NCI-H2196 (cell line): ENCODE measurements around the gene OBI1.

ENCODE experiments used
- DNase-seq: peaks from one replicate; lab custom pipeline; 2025; ENCODE audit not compliant: unreplicated experiment; lab: John Stamatoyannopoulos, UW

Gene OBI1

DNA sequence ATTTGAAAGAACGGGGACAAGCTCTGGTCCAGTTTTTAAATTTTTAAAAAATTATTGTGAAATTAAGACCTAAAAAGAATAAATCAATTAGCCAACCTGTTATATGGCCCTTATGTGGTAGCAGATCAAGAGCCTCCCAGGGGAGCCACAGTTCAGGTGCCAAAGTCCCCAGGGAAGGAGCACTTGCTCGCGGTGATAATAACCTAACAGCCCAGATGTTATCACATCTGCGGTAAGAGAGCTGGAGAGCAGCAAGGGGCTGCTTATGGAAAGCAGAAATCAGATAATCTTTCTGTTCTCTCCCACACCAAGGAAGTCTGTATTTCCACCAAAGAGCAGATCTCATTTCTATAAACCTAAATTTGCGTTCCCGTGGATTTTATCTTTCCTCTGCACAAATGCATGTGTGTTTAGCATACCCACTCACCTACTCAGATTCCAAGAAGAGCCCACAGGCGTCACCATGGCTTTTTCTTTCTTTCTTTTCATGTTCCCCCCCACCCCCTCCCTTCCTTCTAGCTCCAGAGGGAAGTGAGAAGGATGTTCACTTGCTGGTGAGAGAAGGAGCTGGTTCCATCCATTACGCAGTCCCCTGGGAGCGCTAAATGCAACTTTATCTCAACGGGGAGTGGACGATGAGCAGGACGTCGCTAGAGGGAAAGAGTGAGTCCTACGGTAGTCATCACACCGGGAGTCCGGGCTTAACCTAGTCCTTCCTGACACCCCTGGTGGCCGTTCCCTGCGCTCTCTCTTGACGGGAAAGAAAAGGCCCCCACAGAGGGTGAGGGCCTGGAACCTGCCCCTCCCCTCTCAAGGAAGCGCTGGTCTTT is 54.0 kb downstream of the OBI1 start:
- DNase-seq, result no peak

DNA sequence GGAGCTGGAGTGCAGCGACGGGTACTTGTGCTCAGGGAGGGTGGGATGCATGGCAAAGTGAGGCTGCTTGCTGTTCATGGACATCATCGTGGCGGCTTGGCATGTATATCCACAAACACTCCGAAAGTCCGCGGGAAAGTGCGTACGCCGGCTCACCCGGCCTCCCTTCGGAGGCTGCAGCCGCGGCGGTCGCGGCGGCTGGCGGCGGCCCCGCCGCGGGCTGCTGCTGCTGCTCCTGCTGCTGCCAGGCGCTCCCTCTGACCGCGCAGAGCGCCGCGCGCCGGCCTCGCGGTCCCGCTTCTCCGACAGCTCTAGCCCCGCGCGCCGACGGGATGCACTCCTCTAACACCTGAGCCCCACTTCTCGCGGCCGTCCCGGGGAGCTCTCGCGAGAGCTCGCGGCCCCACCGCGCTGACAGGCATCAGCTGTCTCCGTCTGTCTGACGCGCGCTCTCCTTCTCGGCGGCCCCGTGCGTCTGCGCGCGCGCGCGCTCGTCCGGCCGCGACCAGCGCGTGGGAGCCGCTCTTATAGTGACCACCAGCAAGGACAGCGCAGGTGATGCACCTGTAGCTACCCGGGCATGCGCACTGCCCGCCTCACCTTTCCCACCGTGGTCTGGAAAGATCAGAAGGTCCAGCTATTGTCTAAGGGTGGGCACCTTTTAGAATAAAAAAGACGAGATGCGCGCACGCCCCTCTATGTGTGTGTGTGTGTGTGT is 55.6 kb downstream of the OBI1 start, which contains the start of gene POU4F1:
Gene POU4F1, minus strand, starts transcription at position 313 of the 718 bp plus-strand sequence. Its CDS starts 226 bp downstream, at position 87.
- peak; percentile 67 for DNase-seq

DNA sequence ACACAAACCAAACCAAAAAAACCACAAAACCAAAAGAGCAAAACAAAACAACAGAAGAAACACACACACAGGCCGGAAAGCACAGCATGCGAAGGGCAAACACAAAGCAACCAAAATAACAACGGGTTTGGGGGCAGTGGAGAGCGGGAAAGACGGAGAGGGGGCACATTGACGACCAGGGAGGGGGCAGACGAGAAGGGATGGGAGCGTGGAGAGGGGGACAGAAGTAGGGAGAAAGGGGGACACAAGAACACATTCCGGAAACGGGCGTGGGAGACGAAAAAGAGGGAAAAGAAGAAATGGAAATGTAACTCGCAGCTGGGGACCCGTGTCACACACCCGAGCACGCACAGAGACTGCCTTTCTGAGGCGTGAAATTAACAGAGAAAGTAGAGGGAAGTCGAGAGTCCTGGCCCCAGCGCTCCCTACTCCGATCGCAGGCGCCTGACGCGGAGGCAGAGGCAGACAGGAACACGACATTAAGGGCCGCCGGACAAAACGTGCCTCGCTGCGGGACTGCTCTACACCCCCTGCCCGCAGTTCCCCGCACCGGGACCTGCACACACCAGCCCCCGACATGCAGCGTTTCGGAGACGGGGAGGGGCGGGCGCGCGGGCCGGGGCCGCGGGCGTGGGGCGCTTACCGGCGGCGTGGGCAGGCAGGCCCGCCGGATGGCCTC is 56.3 kb downstream of the OBI1 start:
- no peak for DNase-seq

- no peak for DNase-seq
Measured at GRCh38 chr13:78601874-78602560, 56.9 kb downstream of the OBI1 start.

DNA sequence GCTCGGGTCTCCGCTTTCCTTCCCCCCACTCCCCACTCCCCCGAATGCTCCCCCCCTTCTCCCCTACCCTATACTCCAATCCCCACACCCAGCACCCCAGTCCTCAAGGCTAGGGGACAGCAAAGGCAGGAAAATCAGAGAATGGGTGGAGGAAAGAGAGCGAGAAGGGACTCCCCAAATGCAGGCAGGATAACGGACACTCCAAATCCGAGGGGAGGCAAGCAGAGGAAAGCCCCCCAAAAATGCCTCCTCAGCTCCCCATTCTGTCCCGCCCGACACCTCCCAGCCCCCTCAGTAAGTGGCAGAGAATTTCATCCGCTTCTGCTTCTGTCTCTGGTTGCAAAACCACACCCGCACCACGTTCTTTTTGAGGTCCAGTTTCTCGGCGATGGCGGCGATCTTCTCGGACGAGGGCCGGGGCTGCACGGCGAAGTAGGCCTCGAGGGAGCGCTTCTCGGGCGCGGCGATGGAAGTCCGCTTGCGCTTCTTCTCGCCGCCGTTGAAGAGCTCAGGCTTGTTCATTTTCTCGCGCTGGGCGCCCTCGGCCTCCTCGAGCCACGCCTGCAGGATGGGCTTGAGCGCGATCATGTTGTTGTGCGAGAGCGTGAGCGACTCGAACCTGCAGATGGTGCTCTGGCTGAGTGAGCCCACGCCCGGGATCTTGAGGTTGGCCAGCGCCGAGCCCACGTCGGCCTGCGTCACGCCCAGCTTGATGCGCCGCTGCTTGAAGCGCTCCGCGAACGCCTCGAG is 57.7 kb downstream of the OBI1 start:
- DNase-seq, result no peak

DNA sequence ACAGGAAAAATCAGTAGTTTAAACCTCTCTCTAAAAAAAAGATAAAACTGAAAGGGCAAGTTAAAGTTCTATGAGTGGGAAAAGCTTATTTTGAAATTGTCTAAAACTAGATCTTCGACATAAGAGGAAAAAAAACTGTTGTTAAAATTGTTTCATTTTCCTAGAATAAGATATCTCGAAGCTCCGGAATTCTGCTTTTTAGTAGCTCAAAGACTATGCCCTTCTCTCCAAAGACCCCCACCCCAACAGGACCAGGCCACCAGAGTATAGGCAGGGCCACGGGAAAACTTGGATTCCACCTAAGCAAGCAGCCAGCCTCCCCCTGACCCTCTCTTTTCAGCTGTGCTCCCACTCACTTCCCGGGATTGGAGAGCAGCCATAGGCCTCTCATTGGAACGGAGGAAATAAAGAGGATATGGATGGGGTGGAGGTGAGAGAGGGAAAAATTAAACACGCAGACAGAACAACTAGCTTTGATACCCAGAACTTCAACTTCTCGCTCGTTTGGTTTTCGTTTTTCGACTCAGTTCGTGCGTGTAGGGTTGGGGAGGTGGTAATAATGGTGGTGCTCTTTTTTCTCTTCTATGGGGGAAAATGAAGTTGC is 58.6 kb downstream of the OBI1 start:
- no peak for DNase-seq

- no peak for DNase-seq
Measured at GRCh38 chr13:78599645-78600279, 59.2 kb downstream of the OBI1 start.

DNA sequence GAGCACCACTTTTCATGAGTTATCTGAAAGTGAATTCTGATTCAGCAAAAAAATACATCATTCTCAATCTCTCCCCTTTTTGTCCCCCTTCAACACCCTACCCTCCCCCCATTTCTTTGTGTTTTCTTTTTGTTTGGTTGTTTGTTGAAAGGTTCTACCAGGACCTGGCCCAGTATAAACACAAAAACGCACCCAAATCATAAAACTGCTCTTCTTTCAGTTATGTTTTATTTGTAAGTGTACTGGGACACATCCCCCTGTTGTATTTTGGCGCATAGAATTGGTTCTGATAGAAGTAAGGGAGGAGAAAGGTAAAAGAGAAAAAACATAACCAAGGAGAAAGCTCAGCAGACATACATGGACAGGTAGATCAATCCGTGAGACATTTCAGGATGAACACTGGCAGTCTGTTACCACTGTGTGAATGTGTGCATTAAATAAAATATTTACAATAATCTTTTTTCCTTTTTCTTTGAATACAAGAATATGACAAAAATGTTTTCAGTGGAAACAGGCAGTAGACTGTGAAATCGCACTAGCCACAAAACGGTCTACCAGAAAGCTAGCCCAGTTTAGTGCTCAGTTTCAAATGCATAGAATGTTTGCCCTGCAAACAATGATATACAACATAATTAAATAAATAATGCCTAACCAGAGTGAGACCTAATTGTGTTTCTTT is 59.9 kb downstream of the OBI1 start:
- no peak for DNase-seq

GRCh38 chr13:78598116-78598781 is 60.7 kb downstream of the OBI1 start:
- DNase-seq, result no peak

DNA sequence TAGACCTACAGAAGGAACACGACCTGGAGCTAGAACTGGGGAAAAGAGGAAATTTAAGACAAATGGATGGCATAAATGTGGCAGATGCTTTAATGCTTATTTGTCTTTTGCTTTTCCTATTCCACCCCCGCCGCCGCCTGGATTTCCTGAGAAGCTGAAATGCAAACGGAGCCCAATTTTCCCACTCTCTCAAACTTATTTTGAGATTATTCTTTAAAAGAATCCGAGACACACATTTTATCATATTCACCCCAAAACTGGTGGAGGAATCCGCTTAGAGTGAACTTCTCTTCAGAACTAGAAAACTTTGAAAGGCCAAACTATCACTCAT is 61.4 kb downstream of the OBI1 start:
- DNase-seq, result no peak

DNA sequence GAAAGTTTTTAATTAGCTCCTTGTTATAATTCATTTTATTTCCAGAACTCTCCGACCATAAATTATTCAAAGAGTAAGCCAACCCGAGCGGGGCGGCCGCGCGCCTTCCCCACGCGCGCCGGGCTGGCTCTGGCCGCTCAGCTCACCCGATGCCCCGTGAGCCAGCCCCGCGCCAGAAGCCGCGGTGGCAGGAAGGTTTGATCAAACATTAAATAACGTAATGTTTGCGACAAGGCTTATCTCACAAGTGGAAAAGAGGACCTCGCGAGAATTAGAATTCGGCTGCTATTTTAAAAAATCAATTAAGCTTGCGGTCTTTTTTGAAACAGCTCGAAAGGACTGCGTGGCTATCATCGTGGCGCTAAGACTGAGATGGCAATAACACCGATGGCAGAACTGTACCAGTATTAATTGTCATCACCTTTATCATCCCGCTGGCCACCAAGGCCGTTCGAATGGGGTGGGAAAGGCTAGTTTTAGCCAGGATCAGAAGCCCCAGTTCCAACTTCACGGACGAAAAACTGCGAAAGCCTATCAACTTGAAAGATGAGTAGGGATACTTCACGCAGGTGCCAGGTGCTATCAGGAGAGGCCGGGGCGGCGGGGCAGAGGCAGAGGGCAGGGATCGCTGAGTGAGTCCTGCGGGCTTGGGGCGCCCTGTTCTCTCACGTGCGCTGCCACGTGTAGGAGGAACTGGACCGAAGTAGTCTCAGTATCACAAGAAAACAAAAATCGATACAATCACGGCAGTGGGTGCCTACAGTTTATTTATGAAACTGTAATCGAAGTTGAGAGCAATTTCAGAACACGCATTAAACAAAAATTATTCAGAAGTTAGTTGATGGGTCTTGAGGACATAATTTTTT is 62.0 kb downstream of the OBI1 start:
- no peak for DNase-seq

GRCh38 chr13:78596399-78596735 is 62.6 kb downstream of the OBI1 start:
- DNase-seq, result no peak

- DNase-seq, result no peak
Measured at GRCh38 chr13:78595495-78596398, 63.2 kb downstream of the OBI1 start.

- no peak for DNase-seq
Measured at GRCh38 chr13:78594456-78594975, 64.4 kb downstream of the OBI1 start.

DNA sequence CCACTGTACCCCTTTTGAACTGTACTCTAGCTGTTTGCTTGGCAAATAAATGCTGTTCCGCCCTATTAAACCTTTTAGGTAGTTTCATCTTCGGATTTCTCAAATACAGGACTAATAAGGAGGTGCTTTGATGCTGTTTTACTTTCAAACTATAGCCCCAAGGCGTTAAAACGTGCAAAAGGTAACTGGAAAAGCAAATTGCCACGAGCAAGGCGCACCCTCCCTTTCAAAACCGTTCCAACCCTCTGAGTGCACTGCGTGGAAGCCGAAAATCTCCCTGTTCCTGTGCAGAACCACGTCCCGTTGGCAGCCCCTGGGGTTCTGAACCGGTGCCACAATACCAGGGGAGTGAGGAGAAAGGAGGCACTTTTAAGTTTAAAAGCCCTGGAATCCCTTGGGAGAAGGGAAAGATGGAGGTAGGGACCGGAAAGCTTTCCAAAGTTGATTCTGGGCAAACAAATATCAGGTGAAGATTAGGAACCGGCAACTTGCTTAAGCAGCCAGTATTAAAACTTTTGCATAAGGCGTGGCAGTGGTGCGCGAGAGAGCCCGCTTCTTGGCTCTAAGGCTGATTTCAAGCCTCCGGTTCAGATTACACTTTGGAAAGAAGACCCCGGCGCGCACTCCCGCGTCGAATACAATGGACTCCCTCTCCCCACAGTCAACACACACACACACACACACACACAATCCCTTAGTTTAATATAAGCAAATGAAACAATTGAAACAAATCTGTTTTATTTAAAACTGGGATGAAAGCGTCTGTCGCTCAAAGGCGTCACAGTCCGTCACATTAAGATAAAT is 65.1 kb downstream of the OBI1 start:
- no peak for DNase-seq

DNA sequence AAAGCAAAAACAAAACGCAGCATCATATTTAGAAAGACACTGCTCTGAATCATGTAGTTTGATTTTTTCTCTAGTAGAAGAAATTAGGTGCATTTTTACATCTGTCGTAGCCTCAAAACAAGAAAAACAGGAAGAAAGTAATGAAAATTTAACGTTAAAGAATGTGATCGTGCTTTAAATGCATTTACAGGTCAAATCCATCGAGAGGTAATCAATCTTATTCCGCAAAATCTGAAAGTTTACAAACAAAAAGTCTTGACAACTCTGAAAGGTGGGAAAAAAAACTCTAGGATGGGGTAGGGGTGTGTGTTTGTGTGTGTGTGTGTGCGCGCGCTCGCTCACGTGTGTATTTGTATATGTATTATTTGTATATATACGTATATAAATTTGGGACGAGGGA is 65.8 kb downstream of the OBI1 start:
- no peak for DNase-seq
